ENCODE data around the gene EPS8L2.
"Not testable (repeated sequence)": the region's sequence is repeated elsewhere in the genome, so short reads cannot be mapped to it uniquely, and the experiment has no call there.

The EPS8L2 gene

DNA sequence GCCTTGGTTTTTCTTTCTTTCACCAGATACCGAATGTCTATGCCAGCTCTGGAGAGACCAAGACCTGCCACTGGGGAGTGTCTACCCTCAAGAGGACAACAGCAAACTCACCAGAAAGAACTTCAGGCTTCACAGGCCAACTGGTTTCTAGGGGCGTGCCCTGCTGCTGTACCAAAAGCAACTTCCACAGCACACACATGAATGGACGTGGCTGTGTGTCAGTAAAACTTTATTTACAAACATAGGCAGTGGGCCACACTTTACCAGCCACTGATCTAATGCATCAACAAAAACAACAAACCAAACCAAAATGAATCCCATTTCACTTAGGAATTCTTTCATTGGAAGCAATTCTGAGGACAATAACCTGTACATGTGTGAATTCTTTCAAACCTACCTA is 27.7 kb upstream of the EPS8L2 start:
- Mint-ChIP-seq H3K9me3 (no peaks in the 10 kb centered on the region), H3K4me3 (no peak overlapping the region), H3K27ac (ENCODE audit: low read depth) (no peak overlapping the region), H3K4me1 (peaks cover 8% of the 10 kb centered on the region), H3K27me3 (no peaks in the 10 kb centered on the region), H3K36me3 (ENCODE audit: insufficient read depth) (peaks cover 37% of the 10 kb centered on the region)
- DNase-seq (ENCODE audit: low spot score in 2 of 2) = no peak
- ATAC-seq (replicated peaks; ENCODE audit: extremely low read depth, poor library complexity, severe bottlenecking) = no peak

DNA sequence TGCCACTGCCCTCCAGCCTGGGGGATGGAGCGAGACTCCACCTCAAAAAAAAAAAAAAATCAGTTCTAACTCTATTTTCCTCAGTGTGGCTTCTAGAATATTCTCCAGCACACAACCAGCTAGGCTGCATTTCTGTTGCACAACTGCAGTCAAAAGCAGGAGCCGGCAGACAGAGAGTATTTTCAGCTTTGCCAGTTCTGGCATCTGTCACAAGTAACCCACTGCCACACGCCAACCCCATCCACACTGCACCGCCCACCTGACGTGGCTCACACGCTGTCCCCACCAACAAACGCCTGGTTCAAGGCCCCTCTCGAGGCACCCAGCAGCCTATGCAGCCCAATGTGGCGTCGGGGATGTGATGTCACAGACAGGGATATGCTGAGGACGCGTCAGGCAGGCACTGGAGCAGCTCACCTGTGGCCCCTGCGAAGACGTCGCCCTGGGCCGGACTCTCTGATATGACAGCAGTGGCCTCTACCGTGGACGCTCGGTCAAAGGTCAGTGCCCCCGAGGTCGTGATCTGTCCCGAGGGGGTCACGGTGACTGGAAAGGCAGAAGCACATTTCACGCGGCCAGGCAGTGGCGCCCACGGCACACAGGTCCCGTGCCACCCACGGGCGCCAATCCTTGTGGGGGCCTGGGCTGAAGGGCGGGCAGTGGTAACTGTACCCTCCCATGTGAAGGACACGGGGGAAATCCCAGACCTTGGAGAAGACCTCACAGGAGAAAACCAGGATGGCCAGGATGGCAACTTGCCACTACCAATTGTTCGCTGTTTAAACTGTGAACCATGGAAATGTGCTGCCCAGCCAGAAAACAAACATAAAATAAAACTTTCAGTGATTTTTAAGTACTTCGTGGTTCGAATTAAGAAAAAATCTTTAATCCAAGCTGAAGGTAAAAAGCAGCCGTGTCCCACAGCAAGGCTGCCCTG is 26.5 kb upstream of the EPS8L2 start:
- H3K4me3 Mint-ChIP-seq = no peak overlapping the region
- H3K36me3 Mint-ChIP-seq (ENCODE audit: insufficient read depth) = peaks cover 35% of the 10 kb centered on the region
- no peak for DNase-seq (ENCODE audit: low spot score in 2 of 2)
- H3K27me3 Mint-ChIP-seq = no peaks in the 10 kb centered on the region
- peaks cover 8% of the 10 kb centered on the region for H3K4me1 Mint-ChIP-seq
- H3K27ac Mint-ChIP-seq (ENCODE audit: low read depth) = no peak overlapping the region
- no peak for ATAC-seq (replicated peaks; ENCODE audit: extremely low read depth, poor library complexity, severe bottlenecking)
- H3K9me3 Mint-ChIP-seq = no peaks in the 10 kb centered on the region

DNA sequence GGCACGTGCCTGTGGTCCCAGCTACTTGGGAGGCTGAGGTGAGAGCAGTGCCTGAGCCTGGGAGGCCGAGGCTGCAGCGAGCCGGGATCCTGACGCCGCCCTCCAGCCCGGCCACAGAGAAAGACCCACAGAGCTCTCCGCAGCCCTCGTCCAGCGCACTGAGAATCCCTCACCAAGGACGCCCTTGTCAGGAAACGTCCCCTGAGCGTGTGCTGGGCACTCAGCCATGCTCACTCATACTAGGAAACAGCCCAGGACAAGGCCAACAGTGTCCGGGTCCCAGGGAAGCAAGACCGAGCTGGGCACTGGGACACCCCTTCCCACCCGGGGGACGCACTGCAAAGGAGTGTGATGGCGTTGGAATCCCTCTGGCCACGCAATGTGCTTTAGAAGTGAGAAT is 25.6 kb upstream of the EPS8L2 start:
- ATAC-seq (replicated peaks; ENCODE audit: extremely low read depth, poor library complexity, severe bottlenecking) (no peak), DNase-seq (ENCODE audit: low spot score in 2 of 2) (no peak)
- Mint-ChIP-seq H3K4me3 (no peak overlapping the region), H3K9me3 (no peaks in the 10 kb centered on the region), H3K4me1 (peaks cover 8% of the 10 kb centered on the region), H3K27me3 (no peaks in the 10 kb centered on the region), H3K36me3 (ENCODE audit: insufficient read depth) (peaks cover 39% of the 10 kb centered on the region), H3K27ac (ENCODE audit: low read depth) (no peak overlapping the region)

DNA sequence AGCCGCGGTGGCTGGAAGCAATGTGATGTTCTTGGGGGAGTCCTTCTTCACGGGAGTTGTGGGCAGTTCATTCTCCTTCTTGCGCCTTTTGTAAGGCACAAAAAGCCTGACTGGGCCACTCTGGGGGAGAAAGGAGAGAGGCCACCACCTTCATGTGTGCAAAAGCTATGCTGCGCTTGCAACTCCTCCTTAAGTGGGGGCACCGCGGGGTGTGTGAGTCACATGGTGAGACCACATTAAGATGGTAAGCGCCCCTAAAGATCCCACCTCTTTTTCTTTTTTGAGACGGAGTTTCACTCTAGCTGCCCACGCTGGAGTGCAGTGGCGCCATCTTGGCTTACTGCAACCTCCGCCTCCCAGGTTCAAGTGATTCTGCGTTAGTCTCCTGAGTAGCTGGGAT is 25.1 kb upstream of the EPS8L2 start:
- peaks cover 8% of the 10 kb centered on the region for H3K4me1 Mint-ChIP-seq
- no peak overlapping the region for H3K4me3 Mint-ChIP-seq
- DNase-seq (ENCODE audit: low spot score in 2 of 2) = no peak
- H3K36me3 Mint-ChIP-seq (ENCODE audit: insufficient read depth) = peaks cover 38% of the 10 kb centered on the region
- H3K27ac Mint-ChIP-seq (ENCODE audit: low read depth) = no peak overlapping the region
- peak; percentile 32 for ATAC-seq (replicated peaks; ENCODE audit: extremely low read depth, poor library complexity, severe bottlenecking)
- H3K27me3 Mint-ChIP-seq = no peaks in the 10 kb centered on the region
- H3K9me3 Mint-ChIP-seq = no peaks in the 10 kb centered on the region

DNA sequence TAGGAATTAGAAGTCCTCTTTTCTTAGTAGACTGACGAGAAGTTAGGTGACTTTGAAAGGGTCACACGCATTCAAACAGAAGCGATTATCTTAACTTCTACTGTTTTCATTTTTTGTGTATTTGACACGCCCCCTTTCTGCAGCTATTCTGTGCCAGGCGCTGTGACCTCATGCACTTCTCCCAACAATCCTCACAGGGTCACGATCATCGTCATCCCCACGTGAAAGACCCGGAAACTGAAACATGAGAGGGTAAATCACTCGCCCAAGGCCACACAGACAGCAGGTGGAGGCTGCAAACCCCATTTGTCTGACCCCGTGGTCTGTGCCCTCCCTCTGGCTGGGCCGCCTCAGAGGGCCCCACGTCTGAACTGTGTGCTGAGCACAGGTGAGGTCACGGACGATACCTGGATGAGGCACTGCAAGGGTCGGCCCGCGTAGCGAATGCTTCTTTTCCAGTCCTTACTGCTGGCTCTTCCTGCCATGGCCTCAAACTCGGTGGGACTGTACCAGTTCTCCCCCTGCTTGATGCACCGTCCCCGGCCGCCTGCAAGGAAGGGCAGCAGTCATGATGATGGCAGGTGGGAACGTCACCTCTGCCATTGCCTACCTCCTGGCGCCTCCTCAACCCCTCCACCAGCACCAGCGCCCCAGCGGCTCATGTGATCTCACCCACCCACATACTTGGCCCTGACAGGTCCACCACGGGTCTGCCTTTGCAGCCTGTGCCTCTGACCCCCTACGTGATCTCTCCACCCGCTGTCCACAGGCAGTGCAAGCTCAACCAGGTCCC is 19.4 kb upstream of the EPS8L2 start:
- peak overlapping the region; percentile 80 for H3K27ac Mint-ChIP-seq (ENCODE audit: low read depth)
- H3K27me3 Mint-ChIP-seq = no peaks in the 10 kb centered on the region
- ATAC-seq (replicated peaks; ENCODE audit: extremely low read depth, poor library complexity, severe bottlenecking) = no peak
- DNase-seq (ENCODE audit: low spot score in 2 of 2) = no peak
- H3K36me3 Mint-ChIP-seq (ENCODE audit: insufficient read depth) = peaks cover 46% of the 10 kb centered on the region
- peaks cover 11% of the 10 kb centered on the region for H3K4me1 Mint-ChIP-seq
- H3K4me3 Mint-ChIP-seq = no peak overlapping the region
- H3K9me3 Mint-ChIP-seq = no peaks in the 10 kb centered on the region

DNA sequence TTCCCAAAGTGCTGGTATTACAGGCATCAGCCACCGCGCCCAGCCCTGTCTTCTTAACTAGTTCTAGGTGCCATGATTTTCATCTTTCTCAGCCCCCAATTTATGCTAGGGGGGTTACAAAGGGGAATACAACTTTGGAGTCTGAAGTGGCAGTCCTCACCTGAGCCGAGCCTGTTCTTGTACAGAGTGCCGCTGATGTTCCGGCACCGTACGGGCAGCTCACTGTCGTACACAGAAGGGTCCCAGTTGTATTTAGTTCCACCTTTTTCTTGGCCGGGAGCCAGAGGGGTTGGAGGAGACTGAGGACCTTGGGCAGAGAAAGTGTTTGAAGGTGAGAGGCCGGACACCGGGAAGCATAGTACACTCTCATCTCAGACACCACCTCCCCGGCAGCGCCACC is 18.3 kb upstream of the EPS8L2 start:
- DNase-seq (ENCODE audit: low spot score in 2 of 2) = no peak
- no peak for ATAC-seq (replicated peaks; ENCODE audit: extremely low read depth, poor library complexity, severe bottlenecking)
- Mint-ChIP-seq H3K36me3 (ENCODE audit: insufficient read depth) (peaks cover 41% of the 10 kb centered on the region), H3K27ac (ENCODE audit: low read depth) (peak overlapping the region; percentile 80), H3K9me3 (no peaks in the 10 kb centered on the region), H3K27me3 (no peaks in the 10 kb centered on the region), H3K4me3 (no peak overlapping the region), H3K4me1 (peaks cover 14% of the 10 kb centered on the region)

DNA sequence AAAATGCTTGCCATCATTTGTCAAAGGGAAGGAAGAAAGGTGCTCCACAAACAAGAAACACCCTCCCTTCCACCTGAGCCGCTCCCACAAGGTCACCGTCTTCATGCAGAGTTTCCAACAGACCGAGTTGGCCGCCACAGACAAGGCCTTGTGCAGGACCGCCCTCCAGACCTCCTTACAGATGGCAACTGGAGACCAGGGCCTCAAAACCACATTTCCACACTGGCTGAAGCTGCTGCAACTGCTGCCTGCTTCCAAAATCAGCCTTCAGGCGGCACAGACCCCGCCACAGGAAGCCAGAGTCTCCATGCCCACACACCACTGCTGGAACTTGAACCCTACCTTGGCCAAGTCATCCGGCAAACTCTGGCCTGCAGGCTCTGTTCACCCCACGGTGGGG is 17.4 kb upstream of the EPS8L2 start:
- H3K36me3 Mint-ChIP-seq (ENCODE audit: insufficient read depth) = peaks cover 43% of the 10 kb centered on the region
- ATAC-seq (replicated peaks; ENCODE audit: extremely low read depth, poor library complexity, severe bottlenecking) (no peak), DNase-seq (ENCODE audit: low spot score in 2 of 2) (no peak)
- no peak overlapping the region for H3K4me3 Mint-ChIP-seq
- H3K27me3 Mint-ChIP-seq = no peaks in the 10 kb centered on the region
- H3K9me3 Mint-ChIP-seq = no peaks in the 10 kb centered on the region
- H3K4me1 Mint-ChIP-seq = peaks cover 21% of the 10 kb centered on the region
- H3K27ac Mint-ChIP-seq (ENCODE audit: low read depth) = no peak overlapping the region

DNA sequence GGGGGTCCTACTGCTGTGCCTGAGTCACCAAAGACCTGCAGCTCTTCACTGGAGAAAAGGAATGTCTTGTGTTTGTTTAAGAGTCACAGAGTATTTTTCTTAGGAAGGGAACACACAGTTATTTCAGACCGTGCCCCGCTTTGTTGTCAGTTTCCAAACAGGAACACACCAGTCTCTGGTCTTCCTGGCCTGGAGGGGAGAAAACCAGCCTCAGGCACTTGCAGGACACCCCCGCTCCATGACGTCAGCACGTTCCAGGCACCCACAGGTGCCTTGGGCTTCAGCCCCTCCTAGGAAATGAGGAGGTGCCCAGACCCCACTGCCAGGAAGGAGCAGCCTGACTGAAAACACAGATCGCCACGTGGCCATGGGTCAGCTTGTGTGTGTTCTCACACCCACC is 16.4 kb upstream of the EPS8L2 start:
- DNase-seq (ENCODE audit: low spot score in 2 of 2) = no peak
- H3K36me3 Mint-ChIP-seq (ENCODE audit: insufficient read depth) = peaks cover 37% of the 10 kb centered on the region
- no peak for ATAC-seq (replicated peaks; ENCODE audit: extremely low read depth, poor library complexity, severe bottlenecking)
- H3K27ac Mint-ChIP-seq (ENCODE audit: low read depth) = no peak overlapping the region
- peaks cover 24% of the 10 kb centered on the region for H3K4me1 Mint-ChIP-seq
- no peak overlapping the region for H3K4me3 Mint-ChIP-seq
- no peaks in the 10 kb centered on the region for H3K9me3 Mint-ChIP-seq
- H3K27me3 Mint-ChIP-seq = no peaks in the 10 kb centered on the region

DNA sequence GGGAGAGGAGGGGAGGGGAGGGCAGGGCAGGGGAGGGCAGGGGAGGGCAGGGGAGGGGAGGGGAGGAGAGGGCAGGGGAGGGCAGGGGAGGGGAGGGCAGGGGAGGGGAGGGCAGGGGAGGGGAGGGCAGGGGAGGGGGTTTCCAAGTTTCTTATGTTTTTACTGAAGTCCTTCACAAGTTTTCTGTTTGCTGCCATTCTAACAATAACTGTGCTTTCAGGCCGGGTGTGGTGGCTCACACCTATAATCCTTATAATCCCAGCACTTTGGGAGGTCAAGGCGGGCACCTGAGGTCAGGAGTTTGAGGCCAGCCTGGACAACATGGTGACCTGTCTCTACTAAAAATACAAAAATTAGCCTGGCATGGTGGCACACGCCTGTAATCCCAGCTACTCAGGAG is 15.8 kb upstream of the EPS8L2 start:
- peaks cover 24% of the 10 kb centered on the region for H3K4me1 Mint-ChIP-seq
- peaks cover 32% of the 10 kb centered on the region for H3K36me3 Mint-ChIP-seq (ENCODE audit: insufficient read depth)
- not testable (repeated sequence) for DNase-seq (ENCODE audit: low spot score in 2 of 2); H3K9me3 Mint-ChIP-seq; H3K27me3 Mint-ChIP-seq; H3K4me3 Mint-ChIP-seq; ATAC-seq (replicated peaks; ENCODE audit: extremely low read depth, poor library complexity, severe bottlenecking); H3K27ac Mint-ChIP-seq (ENCODE audit: low read depth)

DNA sequence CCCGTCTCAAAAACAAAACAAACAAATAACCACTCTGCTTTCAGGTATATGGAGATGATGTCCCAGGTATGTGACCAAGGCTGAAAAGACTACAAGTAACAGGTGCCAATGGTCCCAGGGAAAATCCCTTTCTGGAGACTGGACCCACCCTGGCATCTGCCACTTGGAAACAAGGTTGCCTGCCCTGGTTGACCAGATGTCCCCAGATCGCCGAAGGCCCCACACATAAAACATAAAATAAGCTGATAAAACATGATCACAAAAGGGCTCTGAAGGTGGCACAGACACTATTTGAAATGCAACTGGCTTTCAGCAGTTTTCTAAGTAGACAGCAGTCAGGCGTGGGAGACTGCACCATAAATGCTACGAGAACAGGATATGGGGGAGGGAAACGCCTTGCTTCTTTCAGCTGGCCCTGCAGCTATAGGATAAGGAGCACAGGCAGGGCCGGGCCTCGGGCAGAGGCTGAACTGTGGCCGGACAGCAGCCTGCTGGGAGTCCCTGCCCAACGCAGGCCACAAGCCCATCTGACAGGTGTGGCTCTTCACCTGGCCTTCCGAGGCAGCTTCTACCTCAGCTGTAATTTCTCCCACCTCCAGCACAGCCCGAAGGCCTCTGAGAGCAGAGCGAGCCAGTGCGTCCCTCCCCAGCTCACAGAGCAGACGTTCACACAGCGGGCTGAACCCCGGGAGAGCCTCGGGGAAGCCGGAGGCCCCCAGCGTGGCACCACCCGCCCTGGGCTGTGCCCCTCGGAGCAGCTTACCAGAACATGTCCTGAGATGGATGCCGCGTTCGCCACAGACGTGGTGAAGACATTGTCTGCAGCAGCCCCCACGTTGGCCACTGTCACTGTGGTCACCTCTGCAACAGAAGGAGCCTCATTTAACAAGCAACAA is 15.0 kb upstream of the EPS8L2 start:
- Mint-ChIP-seq H3K27ac (ENCODE audit: low read depth) (peak overlapping the region; percentile 91), H3K27me3 (no peaks in the 10 kb centered on the region), H3K9me3 (no peaks in the 10 kb centered on the region), H3K4me3 (no peak overlapping the region), H3K36me3 (ENCODE audit: insufficient read depth) (peaks cover 32% of the 10 kb centered on the region), H3K4me1 (peaks cover 24% of the 10 kb centered on the region)
- DNase-seq (ENCODE audit: low spot score in 2 of 2) (no peak), ATAC-seq (replicated peaks; ENCODE audit: extremely low read depth, poor library complexity, severe bottlenecking) (no peak)

DNA sequence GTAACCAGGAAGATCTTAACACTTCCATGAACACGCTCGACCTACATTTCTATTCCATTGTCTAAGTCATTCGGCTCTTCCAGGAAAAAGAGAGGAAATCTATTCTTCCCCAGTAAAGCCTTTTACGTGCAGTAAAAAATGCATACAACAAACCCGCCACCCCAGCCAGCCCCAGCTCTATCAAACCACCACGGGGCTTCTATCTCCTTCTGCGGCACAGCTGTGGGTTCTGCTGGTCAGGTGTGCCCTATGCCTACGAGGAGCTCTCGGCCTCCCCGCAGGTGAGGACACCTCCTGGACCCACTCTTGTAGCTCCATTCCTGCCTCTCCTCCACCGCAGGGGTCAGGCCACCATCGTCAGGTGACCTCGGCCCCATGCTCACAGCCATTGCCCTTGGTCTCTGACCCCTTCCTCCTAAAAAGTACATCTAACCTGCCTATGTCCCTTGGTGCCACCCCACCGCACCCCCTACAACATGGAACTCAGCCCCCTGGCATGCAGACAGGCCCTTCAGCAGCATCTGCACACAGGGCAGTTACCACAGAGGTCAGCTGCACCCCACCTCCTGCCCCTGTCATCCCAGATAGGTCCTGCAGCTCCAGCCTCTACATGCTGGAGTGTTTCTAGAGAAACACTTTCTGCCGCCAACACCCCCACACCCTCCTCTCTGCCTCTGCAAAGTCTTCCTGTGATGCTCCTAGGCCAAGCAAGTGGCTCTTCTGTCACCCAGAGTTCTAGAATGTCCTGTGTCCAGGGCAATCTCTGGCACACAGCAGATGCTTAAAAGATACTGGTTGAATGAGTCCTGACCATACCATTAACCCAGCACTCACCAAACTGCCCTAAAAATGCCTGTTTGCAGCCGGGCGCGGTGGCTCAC is 14.1 kb upstream of the EPS8L2 start:
- Mint-ChIP-seq H3K27me3 (no peaks in the 10 kb centered on the region), H3K36me3 (ENCODE audit: insufficient read depth) (peaks cover 26% of the 10 kb centered on the region), H3K4me1 (peaks cover 29% of the 10 kb centered on the region), H3K9me3 (no peaks in the 10 kb centered on the region), H3K27ac (ENCODE audit: low read depth) (peak overlapping the region; percentile 91), H3K4me3 (no peak overlapping the region)
- DNase-seq (ENCODE audit: low spot score in 2 of 2) (no peak), ATAC-seq (replicated peaks; ENCODE audit: extremely low read depth, poor library complexity, severe bottlenecking) (no peak)

Measured in central memory CD8-positive, alpha-beta T cell (primary cell).